Peyer's patch (tissue), 4 donors: ENCODE results near the gene GFY. TPM values are rescaled to one million over a fixed set of nuclear protein-coding genes. Genes with fewer than 3 reads are reported as not detected.
"Not testable (repeated sequence)": the region's sequence is repeated elsewhere in the genome, so short reads cannot be mapped to it uniquely, and the experiment has no call there.

Source experiments
- DNase-seq, 3 donors: peaks; one replicate each; pipeline ENCODE4 v3.0.0-alpha.2; 2017 to 2019
- H3K27ac ChIP-seq, 4 donors: fragments of 200-600 bp; sonication (generic); one replicate each; pipeline ENCODE4 v1.5.1; 2016 to 2019
- H3K27me3 ChIP-seq, 2 donors: fragments of 200-600 bp; sonication (generic); one replicate each; pipeline ENCODE4 v1.5.1; 2019
- H3K36me3 ChIP-seq, 3 donors: fragments of 200-600 bp; sonication (generic); one replicate each; pipeline ENCODE4 v1.5.1; 2016 to 2019
- H3K4me1 ChIP-seq, 4 donors: fragments of 200-600 bp; sonication (generic); one replicate each; pipeline ENCODE4 v1.5.1; 2016 to 2019
- H3K4me3 ChIP-seq, 4 donors: fragments of 200-600 bp; sonication (generic); 1 replicate in 3 of 4; 2 replicates in 1 of 4; pipeline ENCODE4 v1.5.1; 2016 to 2019; ENCODE audit warnings: mild to moderate bottlenecking in 1 of 4
- H3K9me3 ChIP-seq, 4 donors: fragments of 200-600 bp; sonication (generic); one replicate each; pipeline ENCODE4 v1.5.1; 2016 to 2019; ENCODE audit warnings: mild to moderate bottlenecking in 1 of 4
- CTCF ChIP-seq, 6 experiments: fragments of 450-650 bp in 4 of 6; fragments of 200-600 bp in 2 of 6; sonication (generic) in 1 of 6; IDR thresholded peaks; one replicate each; pipeline ENCODE4 v1.5.1; 2017 to 2019; ENCODE audit warnings: antibody characterized with exemption in 6 of 6, mild to moderate bottlenecking in 3 of 6, moderate library complexity in 1 of 6
- POLR2A ChIP-seq, 2 donors: fragments of 450-650 bp; IDR thresholded peaks; one replicate each; pipeline ENCODE4 v1.5.1; 2017; ENCODE audit warnings: antibody characterized with exemption in 2 of 2, mild to moderate bottlenecking in 2 of 2, moderate library complexity in 2 of 2
- total RNA-seq, 4 donors: library from RNA; depleted of rRNA; stranded (reverse); fragments of >200 nt; gene quantifications; one replicate each; pipeline ENCODE4 v1.1.0, GENCODE V29; 2016

Gene GFY
- total RNA-seq, 4 donors from 2014 or later: not detected

- H3K4me1 ChIP-seq: peaks cover 0 to 12% (median 0%) of the 10 kb centered on the region in 4 donors
- no peak for TF ChIP-seq CTCF (IDR thresholded peaks at IDR 0.05)
- TF ChIP-seq POLR2A (IDR thresholded peaks at IDR 0.05): no peak
- H3K27ac ChIP-seq: peak within 1 kb of the TSS in 3 of 4 donors; percentile 78 to 85 (median 79)
- peak within 1 kb of the TSS; percentile 11 to 67 (median 36) for H3K4me3 ChIP-seq
- H3K9me3 ChIP-seq: peaks cover 0 to under 1% (median 0%) of the 10 kb centered on the region in 4 donors
- peak in 1 of 3 donors; percentile 57 for DNase-seq
- H3K27me3 ChIP-seq: peaks cover 0 to 38% of the 10 kb centered on the region in 2 donors
- H3K36me3 ChIP-seq: peaks cover 0 to 1% (median 0%) of the 10 kb centered on the region in 3 donors
Measured at GRCh38 chr19:49441210-49441959, 16.2 kb downstream of the GFY start, which contains the start of gene SLC17A7. Gene SLC17A7 (minus strand): TSS chr19:49441527. CDS start chr19:49441379, 148 bp downstream.

- H3K9me3 ChIP-seq: no peaks in the 10 kb centered on the region
- peaks cover 0 to 7% (median 0%) of the 10 kb centered on the region in 3 donors for H3K36me3 ChIP-seq
- H3K27ac ChIP-seq: peak overlapping the region in 3 of 4 donors; percentile 78 to 85 (median 79)
- DNase-seq: no peak
- H3K4me3 ChIP-seq: peak overlapping the region in 1 of 4 donors; percentile 67
- no peak for TF ChIP-seq CTCF (IDR thresholded peaks at IDR 0.05)
- no peak for TF ChIP-seq POLR2A (IDR thresholded peaks at IDR 0.05)
- peaks cover 0 to 32% of the 10 kb centered on the region in 2 donors for H3K27me3 ChIP-seq
- H3K4me1 ChIP-seq: peaks cover 0 to 12% (median 0%) of the 10 kb centered on the region in 4 donors
Measured at GRCh38 chr19:49441960-49442350, 16.8 kb downstream of the GFY start.

GRCh38 chr19:49442354-49442753, 17.2 kb downstream of the GFY start:
- Histone ChIP-seq H3K9me3 (no peaks in the 10 kb centered on the region), H3K27ac (peak overlapping the region; percentile 78 to 85 (median 82)), H3K4me3 (peak overlapping the region; percentile 55 to 75 (median 67)), H3K27me3 (peaks cover 0 to 30% of the 10 kb centered on the region in 2 donors), H3K36me3 (peaks cover 0 to 11% (median 0%) of the 10 kb centered on the region in 3 donors), H3K4me1 (peaks cover 0 to 12% (median 0%) of the 10 kb centered on the region in 4 donors)
- TF ChIP-seq CTCF (IDR thresholded peaks at IDR 0.05): no peak
- TF ChIP-seq POLR2A (IDR thresholded peaks at IDR 0.05): no peak
- DNase-seq: no peak

GRCh38 chr19:49442771-49443365, 17.7 kb downstream of the GFY start:
- Histone ChIP-seq H3K27ac (peak overlapping the region; percentile 78 to 85 (median 82)), H3K4me1 (peaks cover 0 to 14% (median 0%) of the 10 kb centered on the region in 4 donors), H3K36me3 (peaks cover 0 to 11% (median 0%) of the 10 kb centered on the region in 3 donors), H3K9me3 (no peaks in the 10 kb centered on the region), H3K27me3 (peaks cover 0 to 30% of the 10 kb centered on the region in 2 donors), H3K4me3 (peak overlapping the region; percentile 55 to 75 (median 67))
- TF ChIP-seq POLR2A (IDR thresholded peaks at IDR 0.05) (peak; percentile 32 to 67), CTCF (IDR thresholded peaks at IDR 0.05) (no peak)
- DNase-seq: peak; percentile 80 to 98 (median 96)

GRCh38 chr19:49443366-49444099, 18.3 kb downstream of the GFY start:
- peak overlapping the region; percentile 78 to 85 (median 82) for H3K27ac ChIP-seq
- H3K9me3 ChIP-seq: no peaks in the 10 kb centered on the region
- no peak for TF ChIP-seq POLR2A (IDR thresholded peaks at IDR 0.05)
- peak; percentile 75 to 93 (median 84) for TF ChIP-seq CTCF (IDR thresholded peaks at IDR 0.05)
- peak; percentile 94 to 97 (median 96) for DNase-seq
- peaks cover 0 to 13% (median 0%) of the 10 kb centered on the region in 3 donors for H3K36me3 ChIP-seq
- peaks cover 0 to 30% of the 10 kb centered on the region in 2 donors for H3K27me3 ChIP-seq
- H3K4me3 ChIP-seq: peak overlapping the region; percentile 55 to 75 (median 67)
- H3K4me1 ChIP-seq: peaks cover 0 to 16% (median 0%) of the 10 kb centered on the region in 4 donors

- not testable (repeated sequence) for H3K9me3 ChIP-seq, H3K4me3 ChIP-seq, DNase-seq, H3K27ac ChIP-seq
- Histone ChIP-seq H3K27me3 (peaks cover 0 to 26% of the 10 kb centered on the region in 2 donors), H3K36me3 (peaks cover 0 to 19% (median 0%) of the 10 kb centered on the region in 3 donors), H3K4me1 (peaks cover 0 to 16% (median 0%) of the 10 kb centered on the region in 4 donors)
Measured at GRCh38 chr19:49444100-49444700, 19.0 kb downstream of the GFY start.
